Measurements from ENCODE around the gene CCNQ.

The CCNQ gene

DNA sequence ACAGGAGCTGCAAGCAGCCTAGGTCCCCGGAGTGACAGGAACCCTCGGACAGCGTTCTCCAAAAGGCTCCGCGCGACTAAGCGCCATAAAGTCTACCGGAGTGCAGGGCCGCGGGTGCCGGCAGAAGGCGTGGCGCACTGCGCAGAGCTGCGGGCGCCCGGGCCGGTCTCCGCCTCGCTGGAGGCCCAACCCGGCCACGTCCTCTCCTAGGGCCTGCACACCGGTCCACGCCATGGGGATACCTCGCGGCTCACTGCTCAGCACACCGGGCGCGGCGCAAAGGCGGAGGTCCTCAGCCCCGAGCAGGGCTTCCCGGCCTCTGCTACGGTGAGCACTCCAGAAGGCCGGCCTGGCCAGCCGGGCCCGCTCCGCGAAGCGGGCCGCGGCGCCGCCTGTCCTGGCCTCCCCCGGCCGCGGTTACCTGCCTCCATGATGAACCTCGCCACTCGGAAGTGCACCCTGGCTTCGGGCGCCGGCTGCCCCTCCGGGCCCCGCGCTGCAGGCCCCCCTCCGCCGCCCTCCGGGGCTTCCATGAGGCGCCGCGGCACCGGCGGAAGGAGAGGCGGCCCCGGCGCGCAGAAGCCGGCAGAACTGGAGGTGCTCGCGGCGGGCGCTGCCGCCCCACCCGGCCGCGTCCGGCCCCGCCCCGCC is at the start of gene CCNQ:
CCNQ (minus strand) TSS at position 599 of the 651 bp plus-strand sequence; CDS start at position 533, 66 bp downstream.
- no peak for DNase-seq

DNA sequence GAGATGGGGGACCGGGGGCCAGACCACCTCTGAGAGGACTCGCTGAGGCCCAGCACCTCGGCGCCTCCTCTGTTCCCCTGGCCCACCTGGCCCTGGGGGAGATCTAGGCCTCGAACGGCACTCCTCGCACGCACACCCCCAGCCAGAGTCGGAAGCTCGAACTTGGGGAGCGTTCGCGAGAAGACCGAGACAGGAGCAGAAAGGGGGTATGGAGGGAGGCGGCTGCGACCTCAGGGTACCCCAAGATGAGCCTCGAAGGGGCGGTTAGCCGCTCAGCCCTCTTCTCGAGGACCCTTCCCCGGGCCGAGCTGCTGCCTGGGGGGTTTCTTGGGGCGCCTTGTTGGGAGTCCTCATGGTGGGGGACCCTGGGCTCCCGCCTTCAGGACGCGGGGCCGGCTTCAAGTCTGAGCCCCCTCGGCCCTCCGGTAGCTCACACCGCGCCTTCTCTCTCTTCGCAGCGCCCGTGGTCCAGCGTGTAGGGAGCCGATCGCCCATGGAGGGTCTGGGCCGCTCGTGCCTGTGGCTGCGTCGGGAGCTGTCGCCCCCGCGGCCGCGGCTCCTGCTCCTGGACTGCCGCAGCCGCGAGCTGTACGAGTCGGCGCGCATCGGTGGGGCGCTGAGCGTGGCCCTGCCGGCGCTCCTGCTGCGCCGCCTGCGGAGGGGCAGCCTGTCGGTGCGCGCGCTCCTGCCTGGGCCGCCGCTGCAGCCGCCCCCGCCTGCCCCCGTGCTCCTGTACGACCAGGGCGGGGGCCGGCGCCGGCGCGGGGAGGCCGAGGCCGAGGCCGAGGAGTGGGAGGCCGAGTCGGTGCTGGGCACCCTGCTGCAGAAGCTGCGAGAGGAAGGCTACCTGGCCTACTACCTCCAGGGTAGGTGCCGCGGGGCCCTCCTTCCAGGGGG is 48.8 kb upstream of the CCNQ start:
- DNase-seq, result no peak

DNA sequence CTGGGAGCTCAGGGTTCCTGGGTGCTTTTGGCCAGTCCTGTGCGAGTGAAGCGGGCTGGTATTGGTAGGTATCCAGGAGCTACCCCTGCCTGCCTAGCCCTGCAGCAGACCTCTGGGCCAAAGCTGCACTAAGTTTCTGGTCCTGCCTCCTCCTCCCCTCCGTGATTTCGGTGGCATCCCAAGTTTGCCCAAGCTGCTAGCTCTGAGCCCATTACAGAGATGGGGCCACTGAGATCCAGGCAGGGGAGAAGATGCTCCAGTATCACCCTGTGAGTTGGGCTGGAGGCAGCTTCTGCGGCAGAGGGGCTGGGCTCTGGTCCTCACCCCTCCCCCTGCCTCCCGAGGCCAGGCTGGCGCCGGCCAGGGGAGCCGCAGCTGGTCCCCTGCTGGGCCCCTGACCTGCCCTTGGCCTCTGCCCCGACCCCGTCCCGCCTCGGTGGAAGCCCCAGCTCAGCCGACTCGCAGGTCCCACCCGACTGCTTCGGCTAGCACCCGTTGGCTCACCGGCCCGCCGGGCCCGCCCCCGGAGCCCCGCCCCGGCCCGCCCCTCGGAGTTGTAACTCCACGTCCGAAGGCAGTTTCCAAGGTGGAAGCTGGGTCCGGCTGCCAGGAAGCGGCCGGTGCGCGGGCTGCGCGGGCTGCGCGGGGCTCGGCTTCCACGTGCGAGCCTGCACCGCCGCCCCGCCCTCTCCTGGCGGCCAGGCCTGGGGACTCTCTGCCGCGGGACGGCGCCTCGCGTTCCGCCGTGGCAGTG is 47.9 kb upstream of the CCNQ start, which contains the start of gene DUSP9:
DUSP9 (plus strand) TSS at position 584 of the 754 bp plus-strand sequence. CDS start 751 bp downstream, outside the sequence.
- DNase-seq, result no peak

GRCh38 chrX:153645921-153646488 is 47.1 kb upstream of the CCNQ start:
- DNase-seq, result no peak

DNA sequence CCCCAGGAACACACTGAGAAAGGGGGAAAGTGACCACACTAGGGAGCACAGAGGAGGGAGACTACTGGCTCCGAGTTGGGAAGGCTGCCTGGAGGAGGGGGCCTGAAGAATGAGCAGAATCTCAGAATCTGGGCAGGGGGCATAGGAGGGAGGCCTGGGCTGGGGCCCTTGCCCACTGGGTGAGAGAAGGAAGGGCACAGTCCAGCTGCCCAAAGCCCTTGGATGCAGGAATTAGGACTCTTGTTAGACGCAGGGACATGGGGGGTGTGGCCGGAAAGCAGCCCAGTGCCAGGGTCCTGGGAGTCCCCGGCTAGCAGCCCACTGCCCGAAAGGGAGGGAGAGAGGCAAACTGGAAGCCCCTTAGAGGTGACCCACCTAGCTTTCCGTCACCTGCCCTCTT is 46.2 kb upstream of the CCNQ start:
- DNase-seq, result no peak

- DNase-seq, result peak; percentile 16
Observed at GRCh38 chrX:153644356-153645125, 45.6 kb upstream of the CCNQ start.

- DNase-seq, result no peak
Observed at GRCh38 chrX:153643431-153644351, 44.8 kb upstream of the CCNQ start.

- DNase-seq, result no peak
Observed at GRCh38 chrX:153642655-153643430, 43.9 kb upstream of the CCNQ start.

GRCh38 chrX:153642051-153642654 is 43.2 kb upstream of the CCNQ start:
- no peak for DNase-seq

- DNase-seq, result no peak
Observed at GRCh38 chrX:153641627-153642026, 42.7 kb upstream of the CCNQ start.

DNA sequence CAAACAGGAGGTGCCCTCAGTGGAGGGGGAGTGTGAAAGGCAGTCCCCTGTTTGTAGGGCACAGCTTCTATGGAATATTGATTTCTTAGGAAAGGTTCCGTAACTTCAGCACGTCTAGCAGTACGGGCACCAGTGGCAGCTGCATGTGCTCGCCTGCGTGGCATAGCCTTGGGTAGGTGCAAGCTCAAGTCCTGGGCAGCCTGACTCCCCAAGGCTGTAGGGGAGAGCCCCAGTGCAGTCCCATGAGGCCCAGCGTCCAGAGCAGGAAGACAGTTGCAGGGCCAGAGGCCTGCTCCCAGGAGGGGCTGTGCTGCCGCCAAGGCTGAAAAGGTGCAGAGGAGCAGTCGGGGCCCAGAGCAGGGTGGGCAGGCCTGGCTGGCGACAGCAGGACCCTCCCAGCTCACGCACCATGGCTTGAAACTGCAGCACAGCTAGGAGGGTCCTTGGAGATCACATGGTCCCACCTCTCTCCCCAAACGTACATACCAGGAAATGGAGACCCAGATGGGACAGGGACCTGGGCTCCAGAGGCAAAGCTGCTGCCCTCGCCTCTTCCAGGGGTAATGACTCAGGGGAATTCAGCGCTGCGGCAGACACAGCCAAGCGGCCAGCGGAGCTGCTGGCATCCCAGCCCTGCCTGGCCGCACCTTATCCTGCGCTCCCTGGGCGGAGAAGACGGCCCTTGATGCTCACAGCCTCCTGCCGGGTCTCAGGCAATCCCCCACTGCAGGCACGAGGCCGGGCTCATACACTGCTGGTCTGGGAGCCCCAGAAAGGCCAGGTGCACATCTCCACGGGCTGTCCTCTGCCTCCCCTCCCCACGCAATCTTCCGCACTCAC is 42.0 kb upstream of the CCNQ start:
- no peak for DNase-seq

- no peak for DNase-seq
Observed at GRCh38 chrX:153640045-153640686, 41.2 kb upstream of the CCNQ start.

- no peak for DNase-seq
Observed at GRCh38 chrX:153639177-153640044, 40.5 kb upstream of the CCNQ start.

GRCh38 chrX:153638436-153639176 is 39.7 kb upstream of the CCNQ start:
- DNase-seq, result no peak

DNA sequence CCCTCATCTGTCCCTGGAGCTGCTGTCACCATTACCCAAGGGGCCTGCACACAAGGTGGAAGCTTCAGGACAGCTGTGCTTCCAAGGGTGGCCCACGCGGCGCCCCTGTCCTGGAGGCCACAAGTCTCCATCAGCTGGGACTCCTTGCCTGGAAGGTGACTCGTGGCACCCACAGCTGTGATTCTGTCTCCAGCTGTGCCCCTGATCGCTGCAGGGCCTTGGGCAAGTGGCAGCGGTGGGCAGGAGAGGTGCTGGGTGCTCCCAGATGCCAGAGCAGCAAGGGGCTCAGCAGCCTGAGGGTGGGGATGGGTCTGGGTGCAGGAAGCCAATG is 39.1 kb upstream of the CCNQ start:
- DNase-seq, result no peak

Data from DMS79 treated with DMSO at 0.1 percent for 48 hours (cell line).